Liver (tissue), 9 donors: ENCODE measurements around the gene NEIL3. TPM values are rescaled to one million over a fixed set of nuclear protein-coding genes. Genes with fewer than 3 reads are reported as not detected.

ENCODE experiments used
- DNase-seq: peaks from one replicate; pipeline ENCODE4 v3.0.0-alpha.2; 2017; ENCODE audit warnings: low spot score
- H3K27ac ChIP-seq, 2 donors: one replicate each; pipeline ENCODE4 v1.7.0; 2013; ENCODE audit warnings: inconsistent platforms in 2 of 2, low read length in 2 of 2, control low read depth in 1 of 2, low read depth in 1 of 2, mild to moderate bottlenecking in 1 of 2
- H3K27me3 ChIP-seq, 4 donors: one replicate each; pipeline versions ENCODE4 v1.6.1 to v1.7.0; 2013; ENCODE audit warnings: low read length in 3 of 4, inconsistent platforms in 1 of 4, mild to moderate bottlenecking in 1 of 4, moderate library complexity in 1 of 4; ENCODE audit not compliant: control insufficient read depth in 4 of 4, insufficient read depth in 4 of 4
- H3K36me3 ChIP-seq, 4 donors: one replicate each; pipeline versions ENCODE4 v1.6.1 to v1.7.0; 2013; ENCODE audit warnings: low read length in 3 of 4, mild to moderate bottlenecking in 3 of 4, low read depth in 1 of 4, moderate library complexity in 1 of 4; ENCODE audit not compliant: control insufficient read depth in 4 of 4, insufficient read depth in 3 of 4
- H3K4me1 ChIP-seq, 4 donors: one replicate each; pipeline versions ENCODE4 v1.6.1 to v1.7.0; 2013; ENCODE audit warnings: low read length in 3 of 4, mild to moderate bottlenecking in 3 of 4, moderate library complexity in 1 of 4; ENCODE audit not compliant: control insufficient read depth in 4 of 4, insufficient read depth in 4 of 4
- H3K4me3 ChIP-seq, 3 donors: one replicate each; pipeline versions ENCODE4 v1.6.1 to v1.7.0; 2013; ENCODE audit warnings: low read length in 3 of 3, control low read depth in 1 of 3, low read depth in 1 of 3, mild to moderate bottlenecking in 1 of 3
- H3K9ac ChIP-seq, 2 donors: one replicate each; pipeline ENCODE4 v1.7.0; 2013; ENCODE audit warnings: low read length in 2 of 2, mild to moderate bottlenecking in 2 of 2, moderate library complexity in 2 of 2, control low read depth in 1 of 2, low read depth in 1 of 2
- H3K9me3 ChIP-seq, 4 donors: one replicate each; pipeline versions ENCODE4 v1.6.1 to v1.7.0; 2013; ENCODE audit warnings: low read length in 3 of 4; ENCODE audit not compliant: control insufficient read depth in 4 of 4
- ATF3 ChIP-seq: IDR thresholded peaks from 2 replicates; pipeline ENCODE4 v1.6.1; 2016; ENCODE audit warnings: antibody characterized with exemption
- CTCF ChIP-seq: fragments of 150-350 bp; IDR thresholded peaks from 2 replicates; pipeline ENCODE4 v1.5.1; 2017; ENCODE audit warnings: improper control_type of control experiment, low read depth, low read length; ENCODE audit not compliant: missing input control
- EGR1 ChIP-seq, 2 donors: IDR thresholded peaks; 2 replicates each; pipeline ENCODE4 v1.6.1; 2016 to 2018; ENCODE audit warnings: antibody characterized with exemption in 2 of 2, low read depth in 2 of 2
- FOXA1 ChIP-seq: IDR thresholded peaks from 2 replicates; pipeline ENCODE4 v1.6.1; 2016; ENCODE audit warnings: antibody characterized with exemption
- FOXA2 ChIP-seq: IDR thresholded peaks from 2 replicates; pipeline ENCODE4 v1.6.1; 2016; ENCODE audit warnings: antibody characterized with exemption
- GABPA ChIP-seq, 2 donors: IDR thresholded peaks in 1 of 2; conservative IDR thresholded peaks in 1 of 2; 2 replicates each; pipeline ENCODE4 v1.6.1; 2016; ENCODE audit warnings: antibody characterized with exemption in 2 of 2, mild to moderate bottlenecking in 1 of 2, moderate library complexity in 1 of 2
- HNF4A ChIP-seq, 2 donors: conservative IDR thresholded peaks; 2 replicates each; pipeline ENCODE4 v1.6.1; 2016; ENCODE audit warnings: antibody characterized with exemption in 2 of 2, mild to moderate bottlenecking in 2 of 2
- HNF4G ChIP-seq: IDR thresholded peaks from 2 replicates; pipeline ENCODE4 v1.6.1; 2016; ENCODE audit warnings: antibody characterized with exemption
- JUND ChIP-seq, 2 donors: IDR thresholded peaks; 2 replicates each; pipeline ENCODE4 v1.6.1; 2016; ENCODE audit warnings: antibody characterized with exemption in 2 of 2
- NR2F2 ChIP-seq: IDR thresholded peaks from 2 replicates; pipeline ENCODE4 v1.6.1; 2016; ENCODE audit warnings: antibody characterized with exemption
- RAD21 ChIP-seq, 2 donors: IDR thresholded peaks; 2 replicates each; pipeline ENCODE4 v1.6.1; 2016; ENCODE audit warnings: antibody characterized with exemption in 2 of 2, mild to moderate bottlenecking in 2 of 2
- RXRA ChIP-seq, 2 donors: IDR thresholded peaks; 2 replicates each; pipeline ENCODE4 v1.6.1; 2017 to 2018; ENCODE audit warnings: antibody characterized with exemption in 2 of 2, mild to moderate bottlenecking in 1 of 2
- SP1 ChIP-seq: IDR thresholded peaks from 2 replicates; pipeline ENCODE4 v1.6.1; 2018; ENCODE audit warnings: antibody characterized with exemption, mild to moderate bottlenecking
- TAF1 ChIP-seq: conservative IDR thresholded peaks from 2 replicates; pipeline ENCODE4 v1.6.1; 2016; ENCODE audit warnings: antibody characterized with exemption, mild to moderate bottlenecking
- YY1 ChIP-seq: IDR thresholded peaks from 2 replicates; pipeline ENCODE4 v1.6.1; 2016; ENCODE audit warnings: antibody characterized with exemption, mild to moderate bottlenecking
- ZBTB33 ChIP-seq: IDR thresholded peaks from 2 replicates; pipeline ENCODE4 v1.6.1; 2016; ENCODE audit warnings: antibody characterized with exemption
- WGBS: extraction: QIAGEN DNeasy Blood & Tissue Kit; methylation state at CpG from one replicate; pipeline ENCODE4 v1.1.7; 2013; 5-methylcytosine and 5-hydroxymethylcytosine counted together
- polyA plus RNA-seq, 2 donors: library from polyadenylated mRNA; stranded (reverse) in 1 of 2; unstranded in 1 of 2; fragments of 200-250 nt in 1 of 2; fragments of >200 nt in 1 of 2; fragmentation: Nextera tagmentation in 1 of 2; extraction: Ambion mirVana in 1 of 2; gene quantifications; one replicate each; pipeline versions ENCODE4 v1.2.1 to v1.2.3, GENCODE V29; 2013 to 2015
- total RNA-seq, 2 donors: library from RNA; depleted of rRNA; stranded (reverse); fragments of >200 nt; gene quantifications; one replicate each; pipeline ENCODE4 v1.2.3, GENCODE V29; 2014
- TF ChIP-seq, protein P1 (sequence below): IDR thresholded peaks from 2 replicates; pipeline ENCODE4 v1.6.1; 2016; ENCODE audit warnings: antibody characterized with exemption
- TF ChIP-seq, protein P2 (sequence below): IDR thresholded peaks from 2 replicates; pipeline ENCODE4 v1.6.1; 2016; ENCODE audit warnings: antibody characterized with exemption, mild to moderate bottlenecking
- donor health status: healthy.
- donor health status: healthy.
- donor health status: healthy.
- donor health status: healthy.
- donor health status: healthy.

NEIL3 gene
- total and polyA plus RNA-seq, 4 donors, result 0.07 to 11.0 (median 0.19) TPM

DNA sequence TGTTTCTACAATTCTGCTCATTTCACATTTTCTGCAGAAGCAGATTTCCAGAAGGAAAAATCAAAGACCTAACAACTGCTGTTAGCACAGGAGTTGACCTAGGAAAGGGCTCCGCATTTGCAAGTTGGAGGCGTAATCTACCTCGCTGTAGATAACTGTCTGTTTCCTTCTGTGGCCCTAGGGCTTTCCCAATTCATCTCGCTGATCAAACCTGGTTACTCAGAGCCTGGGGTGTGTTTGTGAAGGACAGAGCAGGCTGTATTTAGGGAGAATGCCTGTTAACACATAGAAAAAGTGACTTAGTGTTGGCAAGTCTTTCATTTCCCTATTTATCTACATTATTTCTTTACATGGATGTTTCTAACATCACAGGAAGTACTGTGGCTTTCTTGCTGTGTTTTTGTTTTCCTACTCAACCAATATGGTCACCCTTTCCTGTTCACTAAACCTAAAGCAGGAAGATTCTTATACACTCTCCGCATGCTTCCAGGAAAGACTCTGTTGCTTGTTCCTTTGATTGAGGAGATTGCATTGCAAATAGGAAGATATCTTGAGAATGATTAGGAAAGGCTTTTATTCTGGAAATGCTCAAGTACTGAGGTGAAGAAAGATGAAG is 92.1 kb downstream of the NEIL3 start:
- H3K4me3 ChIP-seq, result no peak overlapping the region
- DNase-seq, result no peak
- WGBS, result 84% methylated on average over 5 of the region's 5 CpGs
- H3K9ac ChIP-seq, result no peak overlapping the region
- no peak for TF ChIP-seq GABPA (IDR thresholded peaks at IDR 0.05 in 1 of 2, conservative IDR thresholded peaks at IDR 0.05 in 1 of 2)
- TF ChIP-seq EGR1 (IDR thresholded peaks at IDR 0.05; ENCODE audit: low read depth in 2 of 2), result no peak
- no peak for TF ChIP-seq HNF4A (conservative IDR thresholded peaks at IDR 0.05)
- TF ChIP-seq NR2F2, result no peak
- TF ChIP-seq HNF4G, result no peak
- TF ChIP-seq CTCF, result no peak
- TF ChIP-seq, protein P1, sequence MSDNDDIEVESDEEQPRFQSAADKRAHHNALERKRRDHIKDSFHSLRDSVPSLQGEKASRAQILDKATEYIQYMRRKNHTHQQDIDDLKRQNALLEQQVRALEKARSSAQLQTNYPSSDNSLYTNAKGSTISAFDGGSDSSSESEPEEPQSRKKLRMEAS, result no peak
- TF ChIP-seq RAD21 (IDR thresholded peaks at IDR 0.05), result no peak
- no peak for TF ChIP-seq JUND (IDR thresholded peaks at IDR 0.05)
- no peak for TF ChIP-seq ATF3
- TF ChIP-seq, protein P2, sequence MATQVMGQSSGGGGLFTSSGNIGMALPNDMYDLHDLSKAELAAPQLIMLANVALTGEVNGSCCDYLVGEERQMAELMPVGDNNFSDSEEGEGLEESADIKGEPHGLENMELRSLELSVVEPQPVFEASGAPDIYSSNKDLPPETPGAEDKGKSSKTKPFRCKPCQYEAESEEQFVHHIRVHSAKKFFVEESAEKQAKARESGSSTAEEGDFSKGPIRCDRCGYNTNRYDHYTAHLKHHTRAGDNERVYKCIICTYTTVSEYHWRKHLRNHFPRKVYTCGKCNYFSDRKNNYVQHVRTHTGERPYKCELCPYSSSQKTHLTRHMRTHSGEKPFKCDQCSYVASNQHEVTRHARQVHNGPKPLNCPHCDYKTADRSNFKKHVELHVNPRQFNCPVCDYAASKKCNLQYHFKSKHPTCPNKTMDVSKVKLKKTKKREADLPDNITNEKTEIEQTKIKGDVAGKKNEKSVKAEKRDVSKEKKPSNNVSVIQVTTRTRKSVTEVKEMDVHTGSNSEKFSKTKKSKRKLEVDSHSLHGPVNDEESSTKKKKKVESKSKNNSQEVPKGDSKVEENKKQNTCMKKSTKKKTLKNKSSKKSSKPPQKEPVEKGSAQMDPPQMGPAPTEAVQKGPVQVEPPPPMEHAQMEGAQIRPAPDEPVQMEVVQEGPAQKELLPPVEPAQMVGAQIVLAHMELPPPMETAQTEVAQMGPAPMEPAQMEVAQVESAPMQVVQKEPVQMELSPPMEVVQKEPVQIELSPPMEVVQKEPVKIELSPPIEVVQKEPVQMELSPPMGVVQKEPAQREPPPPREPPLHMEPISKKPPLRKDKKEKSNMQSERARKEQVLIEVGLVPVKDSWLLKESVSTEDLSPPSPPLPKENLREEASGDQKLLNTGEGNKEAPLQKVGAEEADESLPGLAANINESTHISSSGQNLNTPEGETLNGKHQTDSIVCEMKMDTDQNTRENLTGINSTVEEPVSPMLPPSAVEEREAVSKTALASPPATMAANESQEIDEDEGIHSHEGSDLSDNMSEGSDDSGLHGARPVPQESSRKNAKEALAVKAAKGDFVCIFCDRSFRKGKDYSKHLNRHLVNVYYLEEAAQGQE, result no peak
- TF ChIP-seq FOXA1, result no peak
- TF ChIP-seq SP1, result no peak
- TF ChIP-seq TAF1, result no peak
- no peak for TF ChIP-seq RXRA (IDR thresholded peaks at IDR 0.05)
- TF ChIP-seq ZBTB33, result no peak
- no peak for TF ChIP-seq YY1
- no peak for TF ChIP-seq FOXA2
- H3K9me3 ChIP-seq, result no peaks in the 10 kb centered on the region
- H3K36me3 ChIP-seq, result no peaks in the 10 kb centered on the region
- H3K27me3 ChIP-seq, result no peaks in the 10 kb centered on the region
- H3K4me1 ChIP-seq, result no peaks in the 10 kb centered on the region
- no peak overlapping the region for H3K27ac ChIP-seq
